Astrocyte of the cerebellum (primary cell): ENCODE data around the gene FBXL19.

Source experiments
- DNase-seq: peaks from one replicate; pipeline ENCODE4 v3.0.0-alpha.2; 2011; ENCODE audit warnings: low read depth
- H3K4me3 ChIP-seq: 2 replicates; pipeline ENCODE4 v1.5.1; 2011; ENCODE audit warnings: mild to moderate bottlenecking, low read depth, low read length, moderate library complexity
- CTCF ChIP-seq: IDR thresholded peaks from 2 replicates; pipeline ENCODE4 v1.5.1; 2012; ENCODE audit warnings: low read length, low read depth, moderate library complexity, mild to moderate bottlenecking; ENCODE audit errors: missing control alignments
- in situ Hi-C: cut with HindIII; loops from 2 replicates; pipeline ENCODE4 v1.10.0; 2017; ENCODE audit warnings: low sequenced_read_pairs

Gene FBXL19

GRCh38 chr16:30922420-30922959 lies 882 bp upstream of the FBXL19 start:
- peak overlapping the region; percentile 62 for H3K4me3 ChIP-seq
- TF ChIP-seq CTCF = no peak
- peak; percentile 99 for DNase-seq
- in situ Hi-C loops = no loop called here

- TF ChIP-seq CTCF = no peak
- DNase-seq = peak; percentile 99
- H3K4me3 ChIP-seq = peak overlapping the region; percentile 62
- in situ Hi-C loops = no loop called here
These were observed 324 bp upstream of the FBXL19 start for GRCh38 chr16:30922960-30923535.

GRCh38 chr16:30924076-30924912 lies 922 bp downstream of the FBXL19 start:
- in situ Hi-C loops = no loop called here
- peak overlapping the region; percentile 62 for H3K4me3 ChIP-seq
- DNase-seq = no peak
- no peak for TF ChIP-seq CTCF

- in situ Hi-C loops = loop anchor here (25.0 kb wide), 1 partner anchor 137 kb away; the partner anchor contains the start of genes ZNF646 and ZNF668
- DNase-seq = no peak
- peak overlapping the region; percentile 62 for H3K4me3 ChIP-seq
- no peak for TF ChIP-seq CTCF
These were observed 1.7 kb downstream of the FBXL19 start for GRCh38 chr16:30924913-30925631.

- in situ Hi-C loops = loop anchor here (25.0 kb wide), 1 partner anchor 137 kb away; the partner anchor contains the start of genes ZNF646 and ZNF668
- no peak overlapping the region for H3K4me3 ChIP-seq
- no peak for DNase-seq
- no peak for TF ChIP-seq CTCF
These were observed 2.2 kb downstream of the FBXL19 start for GRCh38 chr16:30925632-30925987.

GRCh38 chr16:30925995-30926811 lies 2.8 kb downstream of the FBXL19 start:
- TF ChIP-seq CTCF = no peak
- DNase-seq = no peak
- H3K4me3 ChIP-seq = no peak overlapping the region
- in situ Hi-C loops = loop anchor here (25.0 kb wide), 1 partner anchor 136 kb away; the partner anchor contains the start of genes ZNF646 and ZNF668
